ELR (cell line): Measurements from ENCODE around the gene TXLNA.

ENCODE experiments used
- DNase-seq: peaks from one replicate; pipeline ENCODE4 v3.0.0-alpha.2; 2015; ENCODE audit warnings: low read depth

The TXLNA gene

DNA sequence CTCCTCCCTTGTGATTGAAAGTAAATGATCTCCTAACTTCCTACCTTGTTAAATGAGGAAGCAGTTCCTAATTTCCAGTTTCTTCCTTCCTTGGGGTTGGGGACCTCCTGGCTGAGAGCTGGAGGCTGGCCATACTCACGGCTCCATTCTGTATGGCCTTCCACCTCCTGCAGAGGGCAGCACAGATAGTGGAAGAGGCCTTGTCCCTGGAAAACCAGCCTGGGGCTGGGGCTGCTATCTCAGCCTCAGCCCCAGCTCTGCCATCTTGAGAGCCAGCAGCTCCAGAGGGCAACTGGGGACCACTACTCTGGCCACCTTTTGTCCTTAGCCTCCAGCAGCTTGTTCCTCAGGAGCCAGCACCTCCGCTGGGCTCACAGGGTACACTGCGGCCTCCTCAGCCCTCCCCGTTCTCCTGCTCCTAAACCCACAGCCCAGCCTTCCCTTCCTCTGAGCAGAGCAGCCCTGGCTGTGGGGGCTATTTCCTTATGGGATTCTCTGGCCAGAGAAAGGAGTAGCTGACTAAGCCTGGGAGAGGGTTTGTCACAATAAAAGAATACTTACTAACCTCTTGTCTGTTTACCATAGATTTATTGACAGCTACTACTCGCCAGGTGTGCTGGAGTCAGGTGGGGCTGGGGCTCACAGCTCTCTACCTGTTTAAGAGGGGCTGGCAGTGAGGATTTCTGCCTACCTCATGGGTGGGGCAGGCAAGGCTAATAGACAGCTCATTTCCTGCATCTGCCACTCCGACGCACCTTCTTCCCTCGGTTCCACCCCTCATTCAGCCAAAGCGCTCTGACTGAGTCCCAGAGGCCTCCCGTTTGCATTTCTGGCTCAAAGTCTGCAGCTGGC is 36.4 kb downstream of the TXLNA start:
- peak; percentile 81 for DNase-seq

GRCh38 chr1:32216566-32216965 is 37.1 kb downstream of the TXLNA start:
- DNase-seq, result no peak

GRCh38 chr1:32219022-32219421 is 39.5 kb downstream of the TXLNA start:
- DNase-seq, result no peak

DNA sequence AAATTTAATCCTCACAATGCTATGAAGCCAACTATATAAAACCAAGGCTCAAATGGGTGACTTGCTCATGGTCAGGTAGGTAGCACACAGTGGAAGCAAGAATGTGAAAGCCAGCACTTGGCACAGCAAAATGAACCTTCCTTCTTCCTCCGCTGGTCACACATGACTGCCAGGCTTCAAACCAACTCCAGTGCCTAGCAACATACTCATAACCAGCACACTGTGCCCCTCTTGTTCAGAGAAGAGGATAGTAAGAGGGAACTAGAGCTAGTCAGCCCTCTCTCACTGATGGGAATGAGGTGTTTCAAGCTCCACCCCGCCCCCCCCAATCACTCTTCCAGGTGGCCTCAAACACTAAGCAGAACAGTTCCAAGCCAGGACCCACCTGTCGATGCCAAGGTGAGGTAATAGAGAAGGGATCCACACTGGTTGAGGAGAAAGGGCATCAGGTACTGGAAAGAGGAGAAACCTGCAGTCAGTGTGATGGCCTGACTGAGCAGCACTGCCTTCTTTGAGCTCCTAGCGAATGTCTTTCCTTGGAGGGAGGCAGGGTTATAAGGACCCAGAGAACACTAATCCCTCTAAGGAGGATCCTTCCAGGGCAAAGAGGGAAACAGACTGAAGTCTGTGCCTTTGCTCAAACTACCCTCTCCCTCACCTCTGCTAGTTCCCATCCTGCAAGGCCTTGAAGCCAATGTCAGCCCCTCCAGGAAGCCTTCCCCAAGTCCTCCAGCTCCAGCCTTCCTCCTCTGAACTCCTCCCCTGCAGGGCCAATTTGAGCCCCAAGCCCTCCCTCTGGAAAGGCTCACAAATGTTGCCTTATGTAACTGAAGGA is 41.5 kb downstream of the TXLNA start:
- no peak for DNase-seq

DNA sequence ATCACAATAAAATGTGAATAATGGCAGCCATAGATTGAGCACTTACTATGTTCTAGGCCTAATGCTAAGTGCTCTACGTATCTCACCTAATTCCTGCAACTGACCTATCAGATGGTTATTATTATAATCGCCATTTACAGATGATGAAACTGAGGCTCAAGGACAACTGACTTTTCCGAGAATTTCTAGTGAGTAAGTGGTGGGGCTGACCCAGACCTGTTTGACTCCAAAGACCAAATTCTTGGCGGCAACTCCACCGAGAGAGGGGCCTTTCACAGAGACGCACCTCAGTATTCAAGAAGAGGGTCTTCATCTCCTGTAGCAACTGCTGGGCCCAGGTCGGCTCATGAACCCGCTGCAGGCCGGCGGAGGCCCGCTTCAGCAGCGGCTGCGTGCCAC is 42.1 kb downstream of the TXLNA start:
- no peak for DNase-seq

- peak; percentile 96 for DNase-seq
Observed at GRCh38 chr1:32221980-32222755, 42.7 kb downstream of the TXLNA start, which contains the start of the genes EIF3I and TMEM234. TSS of gene EIF3I (plus strand) at chr1:32222407. CDS start at chr1:32222442, 35 bp downstream. TSS of gene TMEM234 (minus strand) at chr1:32222353. CDS start at chr1:32222322, 31 bp downstream.

DNA sequence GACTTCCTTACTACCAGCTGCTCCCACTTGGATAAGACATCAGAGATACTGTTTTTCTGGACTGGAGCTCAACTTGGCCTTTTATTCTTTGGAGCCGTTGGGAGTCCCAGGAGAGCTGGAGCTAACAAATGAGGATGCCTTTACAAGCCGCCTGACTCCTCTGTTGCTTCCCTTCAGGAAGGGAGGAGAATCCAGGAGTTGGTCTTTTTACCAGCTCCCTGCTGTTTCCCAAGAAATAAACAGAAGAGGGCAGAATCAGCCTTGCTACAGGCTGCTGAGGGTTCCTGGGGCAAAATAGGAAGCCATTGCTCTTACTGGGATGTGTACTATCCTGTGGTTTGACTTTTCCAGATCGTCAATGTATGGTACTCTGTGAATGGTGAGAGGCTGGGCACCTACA is 44.2 kb downstream of the TXLNA start:
- no peak for DNase-seq

DNA sequence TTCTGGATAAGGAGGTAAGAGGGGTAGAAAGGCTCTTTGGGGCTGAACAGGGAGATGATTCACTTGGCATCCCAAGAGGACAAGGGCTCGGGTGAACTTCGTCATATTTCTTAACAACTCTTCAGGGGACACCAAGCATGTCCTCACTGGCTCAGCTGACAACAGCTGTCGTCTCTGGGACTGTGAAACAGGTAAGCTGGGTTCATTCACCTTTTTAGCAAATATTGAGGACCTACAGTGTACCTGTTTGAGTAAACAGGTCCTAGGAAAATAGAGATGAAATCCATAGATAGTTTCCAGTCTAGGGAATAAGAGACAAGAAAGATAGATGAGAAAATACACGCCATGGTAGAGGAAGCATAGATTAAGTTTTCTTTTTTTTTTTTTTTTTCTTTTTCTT is 44.8 kb downstream of the TXLNA start:
- DNase-seq, result no peak

- DNase-seq, result peak; percentile 30
Observed at GRCh38 chr1:32228771-32229170, 49.3 kb downstream of the TXLNA start.

GRCh38 chr1:32231843-32232432 is 52.5 kb downstream of the TXLNA start:
- no peak for DNase-seq

DNA sequence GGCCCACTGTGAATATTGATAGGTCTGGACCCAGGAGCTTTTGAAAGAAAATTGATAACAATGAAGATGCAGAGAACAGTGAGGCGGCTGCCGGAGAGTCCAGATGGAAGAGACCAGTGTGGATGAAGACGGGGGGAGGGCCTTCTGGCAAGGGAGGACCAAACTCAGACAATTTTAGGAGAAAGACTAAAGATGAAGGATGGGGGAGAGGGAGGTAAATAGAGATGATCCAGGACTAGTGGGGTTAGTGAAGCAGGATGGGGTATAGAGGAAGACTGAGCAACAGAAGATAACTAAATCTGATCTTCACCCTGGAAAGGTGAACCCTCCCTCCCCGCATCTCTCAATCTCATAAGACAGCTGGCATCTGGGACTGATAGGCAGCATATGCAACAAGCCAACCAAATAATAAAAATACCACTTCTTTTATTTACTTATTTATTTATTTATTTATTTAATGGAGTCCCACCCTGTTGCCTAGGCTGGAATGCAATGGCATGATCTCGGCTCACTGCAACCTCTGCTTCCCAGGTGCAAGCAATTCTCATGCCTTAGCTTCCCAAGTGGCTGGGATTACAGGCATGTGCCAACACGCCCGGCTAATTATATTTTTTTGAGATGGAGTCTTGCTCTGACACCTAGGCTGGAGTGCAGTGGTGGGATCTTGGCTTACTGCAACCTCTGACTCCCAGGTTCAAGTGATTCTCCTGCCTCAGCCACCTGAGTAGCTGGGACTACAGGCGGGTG is 53.3 kb downstream of the TXLNA start:
- DNase-seq, result no peak

DNA sequence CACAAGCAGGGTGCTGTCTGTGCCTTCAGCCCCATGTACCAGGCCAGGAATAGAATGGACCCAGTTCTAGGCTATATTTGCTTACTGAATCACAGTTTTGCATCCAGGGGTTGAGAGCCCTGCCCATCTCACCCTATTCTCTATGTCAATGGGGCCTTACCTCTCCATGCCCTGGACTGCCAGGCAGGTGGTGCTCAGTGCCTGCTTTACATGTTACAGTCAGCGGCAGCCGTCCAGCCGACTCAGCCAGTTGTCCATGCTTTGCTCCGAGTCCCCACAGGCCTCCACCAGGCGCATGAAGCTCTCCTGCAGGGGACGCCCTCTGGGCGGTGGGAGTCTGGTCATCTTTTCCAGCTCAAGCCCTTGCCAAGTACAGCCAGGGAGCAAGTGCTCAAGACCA is 55.3 kb downstream of the TXLNA start:
- DNase-seq, result no peak

GRCh38 chr1:32239337-32239736 is 59.9 kb downstream of the TXLNA start:
- no peak for DNase-seq

DNA sequence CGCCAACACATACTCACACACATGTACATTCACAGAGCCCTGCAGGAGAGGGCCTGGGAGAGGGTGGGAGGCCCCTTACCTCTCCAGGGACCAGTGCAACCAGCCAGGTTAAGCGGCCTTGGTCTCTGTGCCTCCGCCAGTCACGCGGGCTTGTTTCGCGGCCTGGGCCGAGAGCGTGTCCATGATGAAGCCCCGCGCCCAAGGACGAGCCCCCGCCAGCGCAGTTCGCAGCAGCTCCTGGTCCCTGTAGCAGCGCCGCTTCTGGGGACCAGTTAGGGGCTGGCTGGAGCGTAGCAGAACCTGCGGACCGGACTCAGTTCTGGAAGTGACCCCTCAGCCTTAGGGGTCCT is 60.3 kb downstream of the TXLNA start:
- DNase-seq, result no peak

- peak; percentile 73 for DNase-seq
Observed at GRCh38 chr1:32240140-32240951, 60.9 kb downstream of the TXLNA start.

DNA sequence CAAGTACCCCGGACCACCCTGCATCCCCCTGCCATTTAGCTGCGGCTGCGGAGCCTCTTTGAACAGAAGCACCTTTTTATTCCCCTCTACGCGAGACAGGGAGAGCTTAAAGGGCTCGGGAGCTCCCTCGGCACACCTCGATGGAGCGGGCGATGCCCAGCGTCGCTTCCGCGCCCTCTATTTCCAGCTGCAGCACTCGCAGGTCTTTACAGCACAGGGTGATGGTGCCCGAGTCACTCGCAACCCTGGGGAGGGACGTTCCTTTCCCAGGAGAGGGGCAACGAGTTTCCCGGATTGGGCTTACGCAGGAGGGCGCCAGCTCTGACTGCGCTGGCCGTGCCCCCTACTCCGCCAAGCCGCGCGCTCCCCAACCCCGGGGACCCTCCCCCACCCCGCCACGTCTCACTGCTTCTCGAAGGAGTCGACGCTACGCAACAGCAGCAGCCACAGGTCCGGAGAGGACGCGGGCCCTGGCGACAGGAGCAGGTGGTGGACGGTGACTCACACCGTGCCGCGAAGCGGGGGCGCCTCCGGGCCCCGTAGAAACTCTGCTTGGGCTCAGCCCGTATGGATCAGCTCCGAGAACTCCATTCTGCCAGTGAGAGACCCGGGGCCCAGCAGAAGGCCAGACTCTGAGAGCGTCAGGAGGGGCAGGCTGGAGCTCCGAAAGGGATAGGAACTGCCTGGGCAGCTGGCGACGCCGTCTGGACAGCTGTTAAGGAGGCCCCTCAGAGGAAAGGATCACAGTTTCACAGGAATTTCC is 61.7 kb downstream of the TXLNA start:
- DNase-seq, result peak; percentile 73

- DNase-seq, result peak; percentile 43
Observed at GRCh38 chr1:32242341-32242851, 62.9 kb downstream of the TXLNA start.

- peak; percentile 63 for DNase-seq
Observed at GRCh38 chr1:32246888-32247273, 67.4 kb downstream of the TXLNA start, which contains the start of gene FAM167B. TSS of gene FAM167B (plus strand) at chr1:32247222. CDS start at chr1:32247422, 200 bp downstream.

- no peak for DNase-seq
Observed at GRCh38 chr1:32247452-32247851, 68.0 kb downstream of the TXLNA start.
